NAMALWA (cell line): ENCODE measurements around the gene CPLX1.
"Not testable (repeated sequence)": the region's sequence is repeated elsewhere in the genome, so short reads cannot be mapped to it uniquely, and the experiment has no call there.

ENCODE experiments used
- DNase-seq: peaks from one replicate; pipeline ENCODE4 v3.0.0-alpha.2; 2015; ENCODE audit warnings: low spot score

The CPLX1 gene

GRCh38 chr4:819401-820229 is 6.3 kb downstream of the CPLX1 start:
- no peak for DNase-seq

GRCh38 chr4:818106-818921 is 7.6 kb downstream of the CPLX1 start:
- DNase-seq: no peak

- DNase-seq: no peak
These were observed 10.3 kb downstream of the CPLX1 start for GRCh38 chr4:815464-816146.

GRCh38 chr4:814312-814850 is 11.5 kb downstream of the CPLX1 start:
- DNase-seq: no peak

GRCh38 chr4:813900-814299 is 12.0 kb downstream of the CPLX1 start:
- DNase-seq: no peak

- DNase-seq: no peak
These were observed 16.9 kb downstream of the CPLX1 start for GRCh38 chr4:808860-809570.

- no peak for DNase-seq
These were observed 18.1 kb downstream of the CPLX1 start for GRCh38 chr4:807792-808191.

- DNase-seq: not testable (repeated sequence)
These were observed 18.9 kb downstream of the CPLX1 start for GRCh38 chr4:806979-807378.

- no peak for DNase-seq
These were observed 21.1 kb downstream of the CPLX1 start for GRCh38 chr4:804804-805203.

- no peak for DNase-seq
These were observed 22.0 kb downstream of the CPLX1 start for GRCh38 chr4:803884-804283.

- no peak for DNase-seq
These were observed 24.3 kb downstream of the CPLX1 start for GRCh38 chr4:801436-802124.

- peak; percentile 61 for DNase-seq
These were observed 28.9 kb downstream of the CPLX1 start for GRCh38 chr4:797066-797465.

GRCh38 chr4:796206-796605 is 29.7 kb downstream of the CPLX1 start:
- DNase-seq: no peak

- no peak for DNase-seq
These were observed 30.2 kb downstream of the CPLX1 start for GRCh38 chr4:795726-796119.

- no peak for DNase-seq
These were observed 30.8 kb downstream of the CPLX1 start for GRCh38 chr4:794900-795725.

GRCh38 chr4:793941-794621 is 31.8 kb downstream of the CPLX1 start:
- peak; percentile 72 for DNase-seq

GRCh38 chr4:793093-793861 is 32.7 kb downstream of the CPLX1 start:
- DNase-seq: peak; percentile 67

GRCh38 chr4:792626-793092 is 33.3 kb downstream of the CPLX1 start:
- DNase-seq: peak; percentile 86
